Keratinocyte (primary cell): ENCODE results near the gene DCHS2. TPM values are rescaled to one million over a fixed set of nuclear protein-coding genes. Genes with fewer than 3 reads are reported as not detected.

Experiments used
- DNase-seq: peaks from one replicate; pipeline ENCODE4 v3.0.0-alpha.2; 2011; ENCODE audit warnings: low read depth, missing footprints, low spot score
- FAIRE-seq: peaks from 2 replicates; lab custom pipeline; 2011; peaks lifted over from hg19 to GRCh38; lab: Jason Lieb, UNC
- H2AFZ ChIP-seq: 2 replicates; pipeline ENCODE4 v1.6.0; 2012; ENCODE audit warnings: low read length, control low read depth, inconsistent platforms; ENCODE audit not compliant: control insufficient read depth
- H3K27ac ChIP-seq: 2 replicates; pipeline ENCODE4 v1.5.1; 2011; ENCODE audit warnings: low read length; ENCODE audit not compliant: control insufficient read depth, insufficient read depth
- H3K27me3 ChIP-seq: 3 replicates; pipeline ENCODE4 v1.6.0; 2011; ENCODE audit warnings: low read length; ENCODE audit not compliant: control insufficient read depth, insufficient read depth; ENCODE audit errors: extremely low read depth
- H3K36me3 ChIP-seq, 2 experiments: 2 replicates in 1 of 2; 3 replicates in 1 of 2; pipeline ENCODE4 v1.5.1; 2011; ENCODE audit warnings: low read length in 2 of 2, mild to moderate bottlenecking in 1 of 2; ENCODE audit not compliant: control insufficient read depth in 2 of 2, insufficient read depth in 2 of 2; ENCODE audit errors: extremely low read depth in 1 of 2
- H3K4me1 ChIP-seq: 3 replicates; pipeline ENCODE4 v1.5.1; 2011; ENCODE audit warnings: low read length; ENCODE audit not compliant: control insufficient read depth, insufficient read depth; ENCODE audit errors: extremely low read depth
- H3K4me2 ChIP-seq: 3 replicates; pipeline ENCODE4 v1.6.0; 2011; ENCODE audit warnings: low read depth, low read length; ENCODE audit not compliant: control insufficient read depth, insufficient read depth; ENCODE audit errors: extremely low read depth
- H3K4me3 ChIP-seq, 3 experiments: fragments of 200-600 bp in 1 of 3; sonication (generic) in 1 of 3; 2 replicates in 2 of 3; 3 replicates in 1 of 3; pipeline ENCODE4 v1.5.1; 2011 to 2016; ENCODE audit warnings: low read length in 3 of 3, mild to moderate bottlenecking in 3 of 3, control low read depth in 2 of 3, inconsistent platforms in 1 of 3, low read depth in 1 of 3, mixed read lengths in 1 of 3, mixed run types in 1 of 3, moderate library complexity in 1 of 3; ENCODE audit not compliant: control insufficient read depth in 2 of 3, insufficient read depth in 2 of 3; ENCODE audit errors: extremely low read depth in 1 of 3
- H3K79me2 ChIP-seq: 2 replicates; pipeline ENCODE4 v1.6.0; 2012; ENCODE audit warnings: low read length; ENCODE audit not compliant: control insufficient read depth, insufficient read depth
- H3K9ac ChIP-seq: 3 replicates; pipeline ENCODE4 v1.6.0; 2011; ENCODE audit warnings: low read length; ENCODE audit not compliant: control insufficient read depth, insufficient read depth; ENCODE audit errors: extremely low read depth
- H3K9me1 ChIP-seq: 3 replicates; pipeline ENCODE4 v1.6.0; 2011; ENCODE audit warnings: low read length; ENCODE audit not compliant: control insufficient read depth, insufficient read depth; ENCODE audit errors: extremely low read depth
- H3K9me3 ChIP-seq: 2 replicates; pipeline ENCODE4 v1.5.1; 2012; ENCODE audit warnings: low read depth, low read length; ENCODE audit not compliant: control insufficient read depth
- H4K20me1 ChIP-seq: 3 replicates; pipeline ENCODE4 v1.6.0; 2011; ENCODE audit warnings: low read length; ENCODE audit not compliant: control insufficient read depth, insufficient read depth; ENCODE audit errors: extremely low read depth
- EZH2 ChIP-seq: IDR thresholded peaks from one replicate; pipeline ENCODE4 v1.6.1; 2012; ENCODE audit warnings: inconsistent platforms, mild to moderate bottlenecking, low read length, moderate library complexity
- dilution Hi-C: fragments of 300-500 bp; cut with MboI; formaldehyde crosslinking; loops from one replicate; pipeline ENCODE4 v1.7.0; 2020; ENCODE audit warnings: low sequenced_read_pairs; ENCODE audit not compliant: extremely low pct_ligation_motif_present
- polyA plus RNA-seq, 5 experiments: library from polyadenylated mRNA; depleted of rRNA in 3 of 5; stranded (reverse) in 3 of 5; stranded (forward) in 1 of 5; unstranded in 1 of 5; fragments of >200 nt; gene quantifications; 1 replicate in 1 of 5; 2 replicates in 3 of 5; 3 replicates in 1 of 5; pipeline versions ENCODE4 v1.2.1 to v1.2.3, GENCODE V29; 2011 to 2012; ENCODE audit warnings: missing spikeins in 2 of 5, low read depth in 1 of 5, low replicate concordance in 1 of 5
- TF ChIP-seq, protein P1 (sequence below), 3 experiments: IDR thresholded peaks in 1 of 3; conservative IDR thresholded peaks in 1 of 3; optimal IDR thresholded peaks in 1 of 3; 2 replicates in 2 of 3; 3 replicates in 1 of 3; pipeline versions ENCODE3 to v1.5.1; 2011; ENCODE audit warnings: low read length in 3 of 3, mild to moderate bottlenecking in 3 of 3, moderate library complexity in 2 of 3, control low read depth in 1 of 3, inconsistent platforms in 1 of 3; ENCODE audit not compliant: insufficient read depth in 2 of 3; ENCODE audit errors: extremely low read depth in 1 of 3

Gene DCHS2
- polyA plus RNA-seq, 1 donor (not counting 4 experiments of a cell fraction or from before 2014, with no cell fraction given): 0.01 TPM

- Histone ChIP-seq H3K27me3 (no peaks in the 10 kb centered on the region), H3K4me3 (no peak overlapping the region), H4K20me1 (no peaks in the 10 kb centered on the region), H3K9me1 (no peaks in the 10 kb centered on the region), H2AFZ (no peak overlapping the region), H3K9me3 (no peaks in the 10 kb centered on the region), H3K4me1 (no peaks in the 10 kb centered on the region), H3K27ac (no peak overlapping the region), H3K79me2 (no peaks in the 10 kb centered on the region), H3K4me2 (no peak overlapping the region), H3K36me3 (no peaks in the 10 kb centered on the region), H3K9ac (no peak overlapping the region)
- dilution Hi-C loops: no loop called here
- FAIRE-seq: no peak
- DNase-seq: no peak
- TF ChIP-seq EZH2: no peak
- TF ChIP-seq, protein P1, sequence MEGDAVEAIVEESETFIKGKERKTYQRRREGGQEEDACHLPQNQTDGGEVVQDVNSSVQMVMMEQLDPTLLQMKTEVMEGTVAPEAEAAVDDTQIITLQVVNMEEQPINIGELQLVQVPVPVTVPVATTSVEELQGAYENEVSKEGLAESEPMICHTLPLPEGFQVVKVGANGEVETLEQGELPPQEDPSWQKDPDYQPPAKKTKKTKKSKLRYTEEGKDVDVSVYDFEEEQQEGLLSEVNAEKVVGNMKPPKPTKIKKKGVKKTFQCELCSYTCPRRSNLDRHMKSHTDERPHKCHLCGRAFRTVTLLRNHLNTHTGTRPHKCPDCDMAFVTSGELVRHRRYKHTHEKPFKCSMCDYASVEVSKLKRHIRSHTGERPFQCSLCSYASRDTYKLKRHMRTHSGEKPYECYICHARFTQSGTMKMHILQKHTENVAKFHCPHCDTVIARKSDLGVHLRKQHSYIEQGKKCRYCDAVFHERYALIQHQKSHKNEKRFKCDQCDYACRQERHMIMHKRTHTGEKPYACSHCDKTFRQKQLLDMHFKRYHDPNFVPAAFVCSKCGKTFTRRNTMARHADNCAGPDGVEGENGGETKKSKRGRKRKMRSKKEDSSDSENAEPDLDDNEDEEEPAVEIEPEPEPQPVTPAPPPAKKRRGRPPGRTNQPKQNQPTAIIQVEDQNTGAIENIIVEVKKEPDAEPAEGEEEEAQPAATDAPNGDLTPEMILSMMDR (optimal IDR thresholded peaks at IDR 0.05 in 1 of 3, IDR thresholded peaks at IDR 0.05 in 1 of 3, conservative IDR thresholded peaks at IDR 0.05 in 1 of 3; ENCODE audit: extremely low read depth in 1 of 3, insufficient read depth in 2 of 3, low read length in 3 of 3): no peak
These were observed 77.2 kb downstream of the DCHS2 start for GRCh38 chr4:154414371-154414770.

- Histone ChIP-seq H3K4me2 (no peak overlapping the region), H3K4me3 (no peak overlapping the region), H3K9me3 (no peaks in the 10 kb centered on the region), H4K20me1 (no peaks in the 10 kb centered on the region), H3K36me3 (no peaks in the 10 kb centered on the region), H2AFZ (no peak overlapping the region), H3K9me1 (no peaks in the 10 kb centered on the region), H3K79me2 (no peaks in the 10 kb centered on the region), H3K27ac (no peak overlapping the region), H3K27me3 (no peaks in the 10 kb centered on the region), H3K9ac (no peak overlapping the region), H3K4me1 (no peaks in the 10 kb centered on the region)
- dilution Hi-C loops: no loop called here
- FAIRE-seq: no peak
- no peak for DNase-seq
- TF ChIP-seq, protein P1 (optimal IDR thresholded peaks at IDR 0.05 in 1 of 3, IDR thresholded peaks at IDR 0.05 in 1 of 3, conservative IDR thresholded peaks at IDR 0.05 in 1 of 3; ENCODE audit: extremely low read depth in 1 of 3, insufficient read depth in 2 of 3, low read length in 3 of 3): no peak
- no peak for TF ChIP-seq EZH2
These were observed 84.2 kb downstream of the DCHS2 start for GRCh38 chr4:154407443-154407842.
